Hindlimb muscle (tissue), 1 donor: ENCODE data around the gene ZDHHC16. TPM values are rescaled to one million over a fixed set of nuclear protein-coding genes. Genes with fewer than 3 reads are reported as not detected.

ENCODE experiments used
- polyA plus RNA-seq: library from polyadenylated mRNA; unstranded; fragments of 120-200 nt; gene quantifications from one replicate; pipeline ENCODE4 v1.2.1, GENCODE V29; 2013; ENCODE audit not compliant: insufficient read length

The ZDHHC16 gene
- polyA plus RNA-seq, 1 donor: 30.6 TPM

Other genes with a start within 250 kb of the ZDHHC16 start
- gene ARHGAP19, start 153.5 kb upstream of the ZDHHC16 start, polyA plus RNA-seq: 11.5 TPM
- 1.8 TPM for gene FRAT1, start 126.9 kb upstream of the ZDHHC16 start, polyA plus RNA-seq
- 4.8 TPM for gene FRAT2, start 111.4 kb upstream of the ZDHHC16 start, polyA plus RNA-seq
- gene RRP12, start 44.8 kb upstream of the ZDHHC16 start, polyA plus RNA-seq: 24.2 TPM
- gene PGAM1, start 20.0 kb upstream of the ZDHHC16 start, polyA plus RNA-seq: 80.4 TPM
- 27.3 TPM for gene EXOSC1, start 169 bp upstream of the ZDHHC16 start, polyA plus RNA-seq
- gene MMS19, start 52.2 kb downstream of the ZDHHC16 start, polyA plus RNA-seq: 66.7 TPM
- 17.1 TPM for gene UBTD1, start 52.7 kb downstream of the ZDHHC16 start, polyA plus RNA-seq
- gene ANKRD2, start 126.6 kb downstream of the ZDHHC16 start, polyA plus RNA-seq: 24.2 TPM
- 0.49 TPM for gene HOGA1, start 138.2 kb downstream of the ZDHHC16 start, polyA plus RNA-seq
- not detected for gene C10orf62, start 143.5 kb downstream of the ZDHHC16 start, polyA plus RNA-seq
- 5.2 TPM for gene MORN4, start 187.3 kb downstream of the ZDHHC16 start, polyA plus RNA-seq
- 10.2 TPM for gene PI4K2A, start 194.5 kb downstream of the ZDHHC16 start, polyA plus RNA-seq
- gene AVPI1, start 241.1 kb downstream of the ZDHHC16 start, polyA plus RNA-seq: 7.3 TPM